Subcutaneous abdominal adipose tissue (tissue), 5 donors: Measurements from ENCODE around the gene PHPT1.
A peak's percentile ranks its signal among the peaks of the same experiment; 100 is the strongest.
"Not testable (repeated sequence)": the region's sequence is repeated elsewhere in the genome, so short reads cannot be mapped to it uniquely, and the experiment has no call there.

Source experiments
- H3K27ac ChIP-seq: one replicate; pipeline ENCODE4 v1.7.0; 2013; ENCODE audit warnings: low read depth, mild to moderate bottlenecking, inconsistent platforms, low read length, moderate library complexity
- H3K27me3 ChIP-seq, 5 donors: one replicate each; pipeline ENCODE4 v1.7.0; 2013; ENCODE audit warnings: low read length in 5 of 5, inconsistent platforms in 1 of 5; ENCODE audit not compliant: control insufficient read depth in 5 of 5, insufficient read depth in 4 of 5
- H3K36me3 ChIP-seq, 5 donors: one replicate each; pipeline ENCODE4 v1.7.0; 2013; ENCODE audit warnings: low read length in 5 of 5; ENCODE audit not compliant: control insufficient read depth in 5 of 5, insufficient read depth in 5 of 5
- H3K4me1 ChIP-seq, 5 donors: one replicate each; pipeline ENCODE4 v1.7.0; 2013; ENCODE audit warnings: low read length in 5 of 5, mild to moderate bottlenecking in 3 of 5, moderate library complexity in 1 of 5; ENCODE audit not compliant: control insufficient read depth in 5 of 5, insufficient read depth in 5 of 5
- H3K4me3 ChIP-seq, 5 donors: one replicate each; pipeline ENCODE4 v1.7.0; 2013; ENCODE audit warnings: low read length in 5 of 5, low read depth in 1 of 5
- H3K9ac ChIP-seq, 5 donors: one replicate each; pipeline ENCODE4 v1.7.0; 2013; ENCODE audit warnings: low read length in 5 of 5, mild to moderate bottlenecking in 4 of 5, moderate library complexity in 3 of 5
- H3K9me3 ChIP-seq, 5 donors: one replicate each; pipeline ENCODE4 v1.7.0; 2013; ENCODE audit warnings: low read length in 5 of 5; ENCODE audit not compliant: control insufficient read depth in 5 of 5
- donor health status: healthy.
- donor health status: healthy.
- donor health status: healthy.
- donor health status: healthy.
- donor health status: healthy.

PHPT1 gene

DNA sequence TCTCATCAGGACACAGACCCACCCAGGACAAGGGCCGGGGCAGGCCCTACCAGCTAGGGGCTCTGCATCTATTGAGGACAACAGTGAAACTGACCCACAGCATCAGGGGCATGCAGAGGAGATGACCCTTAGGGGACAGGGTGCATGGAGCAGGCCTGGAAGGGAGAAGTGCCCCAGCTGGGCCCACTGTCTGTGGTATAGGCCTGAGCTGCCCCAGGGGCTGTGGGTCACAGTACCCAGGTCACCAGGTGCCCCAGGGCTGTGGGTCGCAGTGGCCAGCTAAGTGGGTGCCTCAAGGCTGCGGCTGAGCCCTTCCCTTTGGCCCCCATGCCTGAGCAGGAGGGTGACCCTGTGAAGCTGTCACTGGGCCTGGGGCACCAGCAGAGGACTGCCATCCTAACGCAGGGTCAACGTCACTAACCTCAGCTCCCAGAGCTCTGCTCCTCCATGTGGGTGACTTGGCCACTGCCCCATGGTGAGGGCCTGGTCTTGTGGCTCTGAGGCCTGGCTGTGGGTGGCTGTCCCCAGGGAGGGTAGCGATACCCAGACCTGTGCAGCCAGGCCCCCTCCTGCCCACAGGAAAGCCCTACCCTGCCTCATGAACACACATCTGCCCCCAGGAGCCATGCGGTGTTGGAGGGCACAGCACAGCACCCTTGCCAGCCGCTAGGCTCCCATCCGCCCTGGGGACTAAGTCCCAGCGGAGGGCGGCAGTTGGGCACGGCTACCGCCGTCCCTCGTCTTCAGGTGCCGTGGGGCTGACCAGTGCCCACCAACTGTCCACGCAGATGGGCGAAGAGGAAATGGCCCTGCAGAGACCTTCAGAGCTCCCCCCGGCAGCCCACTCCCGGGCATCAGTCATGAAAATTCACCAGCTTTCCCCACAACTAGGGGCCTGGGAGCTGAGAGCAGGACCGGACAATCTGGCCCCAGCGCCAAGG lies 12.0 kb downstream of the PHPT1 start:
- peaks cover 2 to 40% (median 27%) of the 10 kb centered on the region in 5 donors for H3K4me1 ChIP-seq
- H3K9me3 ChIP-seq = no peaks in the 10 kb centered on the region
- H3K36me3 ChIP-seq = peaks cover 0 to 45% (median 34%) of the 10 kb centered on the region in 5 donors
- H3K27ac ChIP-seq = no peak overlapping the region
- no peak overlapping the region for H3K4me3 ChIP-seq
- H3K9ac ChIP-seq = no peak overlapping the region
- H3K27me3 ChIP-seq = no peaks in the 10 kb centered on the region

DNA sequence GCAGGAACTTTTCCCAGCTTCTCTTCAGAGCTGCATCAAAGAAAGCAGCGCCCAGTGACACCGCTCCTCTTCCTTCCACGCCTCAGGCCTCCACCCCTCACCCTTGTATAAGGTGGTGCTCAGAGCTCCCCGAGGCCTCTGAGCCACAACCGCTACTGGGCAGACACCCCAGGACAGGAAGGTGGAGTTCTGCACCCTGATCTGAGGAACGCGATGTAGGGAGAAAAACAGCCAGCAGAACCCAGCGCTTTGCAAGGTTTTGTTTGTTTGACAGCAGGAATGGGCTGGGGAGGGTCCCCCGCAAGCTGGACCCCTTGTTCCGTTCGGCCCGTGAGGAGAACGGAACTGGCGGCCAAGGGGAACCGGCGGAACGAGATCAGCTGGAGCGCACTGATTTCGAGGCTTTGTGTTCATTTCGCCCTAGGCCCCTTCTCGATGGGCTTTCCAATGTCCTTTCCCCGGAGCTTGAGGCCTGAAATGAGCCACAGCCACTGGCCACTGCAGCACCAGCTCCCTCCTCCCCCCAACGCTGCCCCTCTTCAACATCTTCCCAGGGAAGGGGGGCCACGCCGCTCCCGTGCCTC lies 12.8 kb downstream of the PHPT1 start:
- Histone ChIP-seq H3K4me3 (no peak overlapping the region), H3K27me3 (no peaks in the 10 kb centered on the region), H3K9me3 (no peaks in the 10 kb centered on the region), H3K4me1 (peaks cover 2 to 41% (median 31%) of the 10 kb centered on the region in 5 donors), H3K27ac (no peak overlapping the region), H3K9ac (no peak overlapping the region), H3K36me3 (peaks cover 0 to 45% (median 34%) of the 10 kb centered on the region in 5 donors)

DNA sequence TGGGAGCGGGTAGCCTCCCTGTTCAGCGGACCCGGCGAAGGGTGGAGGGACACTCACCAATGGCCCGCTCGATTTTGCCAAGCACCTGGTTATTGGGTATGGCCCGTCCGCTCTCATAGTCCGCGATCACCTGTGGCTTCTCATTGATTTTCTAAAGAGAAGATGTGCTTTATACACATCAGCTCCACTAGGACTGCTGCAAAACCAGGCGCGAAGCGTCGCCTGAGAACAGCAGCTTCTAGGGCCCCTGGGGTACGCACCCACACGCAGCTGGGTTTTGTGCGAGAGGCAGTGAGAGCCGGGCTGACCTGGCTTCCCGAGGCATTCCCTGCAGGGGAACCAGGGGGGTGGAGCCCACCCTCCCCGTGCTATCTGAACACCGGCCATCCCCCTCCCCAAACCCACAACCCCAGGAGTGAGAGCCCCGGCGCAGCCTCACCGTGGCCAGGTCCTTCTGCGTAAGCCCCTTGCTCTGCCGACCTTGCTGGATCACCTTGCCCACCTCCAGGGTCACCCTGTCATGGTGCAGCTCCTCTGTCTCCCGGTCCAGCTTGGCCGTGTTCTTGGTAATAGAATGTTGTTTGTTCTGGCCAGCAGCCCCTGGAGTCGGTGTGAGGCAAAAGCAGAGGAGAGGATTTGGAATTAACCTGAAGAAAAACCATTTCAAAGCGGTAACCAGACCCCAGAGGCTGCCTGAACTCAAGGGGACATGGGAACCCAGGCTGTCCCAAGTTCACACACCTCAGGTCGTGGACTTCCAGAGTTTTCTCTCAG lies 13.8 kb downstream of the PHPT1 start:
- Histone ChIP-seq H3K27ac (no peak overlapping the region), H3K27me3 (no peaks in the 10 kb centered on the region), H3K9me3 (no peaks in the 10 kb centered on the region), H3K4me3 (no peak overlapping the region), H3K4me1 (peaks cover 2 to 41% (median 33%) of the 10 kb centered on the region in 5 donors), H3K36me3 (peaks cover 0 to 45% (median 34%) of the 10 kb centered on the region in 5 donors), H3K9ac (no peak overlapping the region)

GRCh38 chr9:136863623-136864273 lies 14.5 kb downstream of the PHPT1 start:
- H3K9ac ChIP-seq = no peak overlapping the region
- peaks cover 0 to 3% (median 0%) of the 10 kb centered on the region in 5 donors for H3K9me3 ChIP-seq
- H3K36me3 ChIP-seq = peaks cover 0 to 42% (median 34%) of the 10 kb centered on the region in 5 donors
- no peaks in the 10 kb centered on the region for H3K27me3 ChIP-seq
- H3K4me3 ChIP-seq = no peak overlapping the region
- H3K27ac ChIP-seq = no peak overlapping the region
- H3K4me1 ChIP-seq = peaks cover 2 to 36% (median 32%) of the 10 kb centered on the region in 5 donors

DNA sequence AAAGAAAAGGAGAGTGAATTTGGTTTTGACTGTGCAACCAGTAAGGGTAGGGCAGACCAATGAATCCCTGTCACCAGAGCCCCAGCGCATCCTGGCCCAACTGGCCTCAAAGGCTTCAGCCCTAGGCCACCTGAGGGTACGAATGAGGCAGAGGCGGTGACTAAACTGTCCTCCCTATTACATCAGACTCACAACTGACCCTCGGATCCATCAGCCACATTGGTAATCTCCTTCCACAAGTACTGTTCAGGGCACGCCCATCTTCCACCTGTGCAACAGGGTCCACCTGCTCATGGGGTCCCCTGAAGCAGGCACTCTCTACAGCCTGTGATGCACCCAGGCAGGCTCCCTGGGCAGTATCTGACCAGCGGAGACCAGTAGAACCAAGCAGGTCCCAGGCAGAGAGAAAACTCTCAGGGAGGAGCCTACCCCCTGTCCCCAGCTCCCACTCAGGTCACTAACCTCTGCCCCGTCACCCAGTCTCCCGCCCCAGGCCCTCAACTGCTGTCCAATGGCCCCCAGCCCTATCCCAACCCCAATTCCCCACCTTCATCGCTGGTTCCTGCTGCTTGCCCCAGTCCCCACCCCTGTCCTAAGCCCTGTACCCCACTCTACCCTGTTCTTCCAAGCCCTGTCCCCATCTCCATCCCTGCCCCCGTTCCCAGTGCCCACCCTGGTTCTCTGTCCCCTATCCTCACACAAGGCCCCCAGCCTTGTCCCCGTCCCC lies 16.0 kb downstream of the PHPT1 start:
- no peak overlapping the region for H3K27ac ChIP-seq
- H3K9me3 ChIP-seq = peaks cover 0 to 3% (median 0%) of the 10 kb centered on the region in 5 donors
- H3K9ac ChIP-seq = peak overlapping the region; percentile 44 to 88 (median 83)
- no peaks in the 10 kb centered on the region for H3K27me3 ChIP-seq
- H3K4me3 ChIP-seq = peak overlapping the region; percentile 65 to 85 (median 81)
- H3K4me1 ChIP-seq = peaks cover 2 to 23% (median 19%) of the 10 kb centered on the region in 5 donors
- peaks cover 0 to 37% (median 34%) of the 10 kb centered on the region in 5 donors for H3K36me3 ChIP-seq

DNA sequence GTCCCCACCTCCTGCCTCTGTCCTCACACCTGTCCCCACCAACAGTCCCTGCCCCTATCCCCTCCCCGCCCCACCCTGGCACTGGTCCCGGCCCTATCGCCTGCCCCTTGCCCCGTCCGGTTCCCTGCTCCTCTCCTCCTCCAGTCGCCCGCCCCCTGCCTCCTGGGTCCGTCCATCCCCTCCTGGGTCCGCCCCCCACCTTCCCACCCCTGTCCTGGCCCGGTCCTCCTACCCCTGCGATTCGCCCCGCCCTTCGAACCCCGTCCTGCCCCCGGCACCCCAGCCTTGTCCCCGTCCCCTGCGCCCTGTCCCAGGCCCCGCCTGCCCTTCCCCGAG lies 16.5 kb downstream of the PHPT1 start:
- peak overlapping the region; percentile 77 for H3K27ac ChIP-seq
- H3K9ac ChIP-seq = peak overlapping the region; percentile 73 to 92 (median 83)
- peaks cover 0 to 33% (median 32%) of the 10 kb centered on the region in 5 donors for H3K36me3 ChIP-seq
- H3K9me3 ChIP-seq = peaks cover 0 to 3% (median 0%) of the 10 kb centered on the region in 5 donors
- peak overlapping the region; percentile 65 to 85 (median 81) for H3K4me3 ChIP-seq
- no peaks in the 10 kb centered on the region for H3K27me3 ChIP-seq
- H3K4me1 ChIP-seq = peaks cover 2 to 23% (median 19%) of the 10 kb centered on the region in 5 donors

- H3K27ac ChIP-seq, H3K27me3 ChIP-seq, H3K9me3 ChIP-seq: not testable (repeated sequence)
- peak overlapping the region in 2 of 5 donors; percentile 51 to 74 for H3K9ac ChIP-seq
- H3K4me3 ChIP-seq = peak overlapping the region in 4 of 5 donors; percentile 47 to 85 (median 74)
- H3K36me3 ChIP-seq = peaks cover 0 to 20% (median 20%) of the 10 kb centered on the region in 5 donors
- peaks cover 2 to 23% (median 19%) of the 10 kb centered on the region in 5 donors for H3K4me1 ChIP-seq
Measured at GRCh38 chr9:136866898-136867421, 17.8 kb downstream of the PHPT1 start.

DNA sequence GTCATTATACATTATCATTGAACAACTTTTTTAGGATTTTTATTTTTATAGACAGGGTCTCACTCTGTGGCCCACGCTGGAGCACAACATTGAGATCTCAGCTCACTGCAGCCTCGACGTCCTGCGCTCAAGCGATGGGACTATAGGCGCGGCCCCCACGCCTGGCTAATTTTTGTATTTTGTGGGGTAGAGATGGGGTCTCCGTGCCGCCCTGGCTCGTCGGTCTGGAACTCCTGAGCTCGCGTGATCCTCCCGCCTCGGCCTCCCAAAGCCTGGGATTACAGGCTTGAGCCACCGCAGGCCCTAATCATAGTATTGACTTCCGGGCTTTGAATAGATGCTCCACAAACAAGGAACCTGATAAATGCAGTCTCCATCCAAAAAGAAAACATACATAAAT lies 18.3 kb downstream of the PHPT1 start:
- peaks cover 0 to 15% (median 14%) of the 10 kb centered on the region in 5 donors for H3K36me3 ChIP-seq
- H3K4me1 ChIP-seq = peaks cover 2 to 23% (median 19%) of the 10 kb centered on the region in 5 donors
- H3K27me3 ChIP-seq = no peaks in the 10 kb centered on the region
- H3K27ac ChIP-seq = no peak overlapping the region
- H3K9ac ChIP-seq = no peak overlapping the region
- H3K9me3 ChIP-seq = peaks cover 0 to 3% (median 0%) of the 10 kb centered on the region in 5 donors
- H3K4me3 ChIP-seq = no peak overlapping the region

DNA sequence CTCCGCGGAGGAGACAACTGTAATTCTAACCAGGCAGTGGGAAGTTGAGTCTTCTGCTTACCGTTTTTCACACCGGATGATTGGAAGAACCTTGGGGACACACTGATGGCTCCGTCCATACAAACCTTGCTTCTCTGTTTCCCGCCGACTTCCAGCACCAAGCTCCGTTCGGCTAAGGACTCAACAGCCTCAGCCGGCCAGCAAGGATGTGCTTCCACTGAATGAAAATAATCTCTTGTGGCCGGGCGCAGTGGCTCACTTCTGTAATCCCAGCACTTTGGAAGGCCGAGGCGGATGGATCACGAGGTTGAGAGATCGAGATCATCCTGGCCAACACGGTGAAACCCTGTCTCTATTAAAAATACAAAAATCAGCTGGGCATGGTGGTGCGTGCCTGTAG lies 18.7 kb downstream of the PHPT1 start:
- Histone ChIP-seq H3K27me3 (no peaks in the 10 kb centered on the region), H3K36me3 (peaks cover 0 to 11% (median 10%) of the 10 kb centered on the region in 5 donors), H3K27ac (no peak overlapping the region), H3K4me3 (no peak overlapping the region), H3K9me3 (peaks cover 0 to 3% (median 0%) of the 10 kb centered on the region in 5 donors), H3K9ac (no peak overlapping the region), H3K4me1 (peaks cover 2 to 23% (median 19%) of the 10 kb centered on the region in 5 donors)
